ENCODE measurements around the gene SLC22A12.
"Not testable (repeated sequence)": the region's sequence is repeated elsewhere in the genome, so short reads cannot be mapped to it uniquely, and the experiment has no call there.

Gene SLC22A12

GRCh38 chr11:64590763-64591221 is at the start of gene SLC22A12:
Gene SLC22A12, plus strand, starts transcription at chr11:64591220. Its CDS starts 337 bp downstream, at chr11:64591557.
- no peak for DNase-seq

- no peak for DNase-seq
Measured at GRCh38 chr11:64542172-64543125, 48.6 kb upstream of the SLC22A12 start.

GRCh38 chr11:64543818-64544217 is 47.2 kb upstream of the SLC22A12 start:
- DNase-seq, result no peak

GRCh38 chr11:64544616-64545296 is 46.3 kb upstream of the SLC22A12 start:
- no peak for DNase-seq

GRCh38 chr11:64545619-64546018 is 45.4 kb upstream of the SLC22A12 start:
- no peak for DNase-seq

- DNase-seq, result no peak
Measured at GRCh38 chr11:64546176-64546575, 44.8 kb upstream of the SLC22A12 start.

GRCh38 chr11:64546600-64546999 is 44.4 kb upstream of the SLC22A12 start:
- no peak for DNase-seq

GRCh38 chr11:64549969-64550368 is 41.1 kb upstream of the SLC22A12 start:
- DNase-seq, result no peak

GRCh38 chr11:64553554-64554201 is 37.3 kb upstream of the SLC22A12 start:
- peak; percentile 33 for DNase-seq

- no peak for DNase-seq
Measured at GRCh38 chr11:64556044-64556720, 34.8 kb upstream of the SLC22A12 start.

- DNase-seq, result no peak
Measured at GRCh38 chr11:64556721-64557250, 34.2 kb upstream of the SLC22A12 start.

GRCh38 chr11:64558065-64558745 is 32.8 kb upstream of the SLC22A12 start:
- no peak for DNase-seq

GRCh38 chr11:64558869-64559268 is 32.2 kb upstream of the SLC22A12 start:
- no peak for DNase-seq

GRCh38 chr11:64559351-64560138 is 31.5 kb upstream of the SLC22A12 start:
- no peak for DNase-seq

- no peak for DNase-seq
Measured at GRCh38 chr11:64560139-64560771, 30.8 kb upstream of the SLC22A12 start.

GRCh38 chr11:64560941-64561340 is 30.1 kb upstream of the SLC22A12 start:
- DNase-seq, result no peak

- not testable (repeated sequence) for DNase-seq
Measured at GRCh38 chr11:64561429-64561828, 29.6 kb upstream of the SLC22A12 start.

- no peak for DNase-seq
Measured at GRCh38 chr11:64561984-64562722, 28.9 kb upstream of the SLC22A12 start.

- no peak for DNase-seq
Measured at GRCh38 chr11:64562723-64563351, 28.2 kb upstream of the SLC22A12 start.
